ENCODE measurements around the gene CA10.

DNA sequence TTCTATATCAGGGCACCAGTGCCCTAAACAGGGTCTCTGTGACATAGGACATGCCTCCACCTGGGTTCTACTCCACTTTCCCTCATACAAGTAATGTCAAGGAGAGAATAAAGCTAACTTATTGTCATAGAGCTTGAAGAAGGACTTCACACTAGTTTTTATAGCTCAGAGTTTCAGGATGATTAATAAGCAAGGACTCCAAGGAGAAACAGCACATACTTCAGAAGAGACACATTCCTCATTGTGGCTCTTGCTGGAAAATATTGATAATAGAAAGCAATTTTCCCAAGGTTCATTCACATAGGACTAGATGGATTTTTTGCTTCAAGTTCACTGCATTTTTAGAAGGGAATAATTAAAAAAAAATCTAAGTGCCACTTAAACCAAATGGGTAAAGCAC lies 133.3 kb downstream of the CA10 start:
- TF ChIP-seq, protein P1, sequence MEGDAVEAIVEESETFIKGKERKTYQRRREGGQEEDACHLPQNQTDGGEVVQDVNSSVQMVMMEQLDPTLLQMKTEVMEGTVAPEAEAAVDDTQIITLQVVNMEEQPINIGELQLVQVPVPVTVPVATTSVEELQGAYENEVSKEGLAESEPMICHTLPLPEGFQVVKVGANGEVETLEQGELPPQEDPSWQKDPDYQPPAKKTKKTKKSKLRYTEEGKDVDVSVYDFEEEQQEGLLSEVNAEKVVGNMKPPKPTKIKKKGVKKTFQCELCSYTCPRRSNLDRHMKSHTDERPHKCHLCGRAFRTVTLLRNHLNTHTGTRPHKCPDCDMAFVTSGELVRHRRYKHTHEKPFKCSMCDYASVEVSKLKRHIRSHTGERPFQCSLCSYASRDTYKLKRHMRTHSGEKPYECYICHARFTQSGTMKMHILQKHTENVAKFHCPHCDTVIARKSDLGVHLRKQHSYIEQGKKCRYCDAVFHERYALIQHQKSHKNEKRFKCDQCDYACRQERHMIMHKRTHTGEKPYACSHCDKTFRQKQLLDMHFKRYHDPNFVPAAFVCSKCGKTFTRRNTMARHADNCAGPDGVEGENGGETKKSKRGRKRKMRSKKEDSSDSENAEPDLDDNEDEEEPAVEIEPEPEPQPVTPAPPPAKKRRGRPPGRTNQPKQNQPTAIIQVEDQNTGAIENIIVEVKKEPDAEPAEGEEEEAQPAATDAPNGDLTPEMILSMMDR (IDR thresholded peaks at IDR 0.05; ENCODE audit: low read depth, low read length, poor library complexity, severe bottlenecking), result no peak
- no peak for TF ChIP-seq EZH2phosphoT487 (IDR thresholded peaks at IDR 0.05; ENCODE audit: borderline replicate concordance, low read length)

All from DOHH2 (cell line).